Left lobe of liver (tissue), 2 donors: Measurements from ENCODE around the gene NSD1. TPM values are rescaled to one million over a fixed set of nuclear protein-coding genes. Genes with fewer than 3 reads are reported as not detected.
A peak's percentile ranks its signal among the peaks of the same experiment; 100 is the strongest.

Experiments
- ATAC-seq: fragments of 200-7000 bp; cut with Tn5 transposase; one replicate; pipeline ENCODE4 v1.9.1; 2020; ENCODE audit warnings: mild to moderate bottlenecking, moderate library complexity
- DNase-seq: peaks from one replicate; pipeline ENCODE4 v3.0.0-alpha.2; 2020; ENCODE audit warnings: low spot score
- total RNA-seq: library from RNA; stranded (reverse); gene quantifications from one replicate; pipeline ENCODE4 v1.2.1, GENCODE V29; 2021
- donor health status: DM: no; HTN: no; CAD: no; lungs with moderate emphysema.
- donor health status: DM: no; HTN: yes; CAD: no.

Gene NSD1, protein sequence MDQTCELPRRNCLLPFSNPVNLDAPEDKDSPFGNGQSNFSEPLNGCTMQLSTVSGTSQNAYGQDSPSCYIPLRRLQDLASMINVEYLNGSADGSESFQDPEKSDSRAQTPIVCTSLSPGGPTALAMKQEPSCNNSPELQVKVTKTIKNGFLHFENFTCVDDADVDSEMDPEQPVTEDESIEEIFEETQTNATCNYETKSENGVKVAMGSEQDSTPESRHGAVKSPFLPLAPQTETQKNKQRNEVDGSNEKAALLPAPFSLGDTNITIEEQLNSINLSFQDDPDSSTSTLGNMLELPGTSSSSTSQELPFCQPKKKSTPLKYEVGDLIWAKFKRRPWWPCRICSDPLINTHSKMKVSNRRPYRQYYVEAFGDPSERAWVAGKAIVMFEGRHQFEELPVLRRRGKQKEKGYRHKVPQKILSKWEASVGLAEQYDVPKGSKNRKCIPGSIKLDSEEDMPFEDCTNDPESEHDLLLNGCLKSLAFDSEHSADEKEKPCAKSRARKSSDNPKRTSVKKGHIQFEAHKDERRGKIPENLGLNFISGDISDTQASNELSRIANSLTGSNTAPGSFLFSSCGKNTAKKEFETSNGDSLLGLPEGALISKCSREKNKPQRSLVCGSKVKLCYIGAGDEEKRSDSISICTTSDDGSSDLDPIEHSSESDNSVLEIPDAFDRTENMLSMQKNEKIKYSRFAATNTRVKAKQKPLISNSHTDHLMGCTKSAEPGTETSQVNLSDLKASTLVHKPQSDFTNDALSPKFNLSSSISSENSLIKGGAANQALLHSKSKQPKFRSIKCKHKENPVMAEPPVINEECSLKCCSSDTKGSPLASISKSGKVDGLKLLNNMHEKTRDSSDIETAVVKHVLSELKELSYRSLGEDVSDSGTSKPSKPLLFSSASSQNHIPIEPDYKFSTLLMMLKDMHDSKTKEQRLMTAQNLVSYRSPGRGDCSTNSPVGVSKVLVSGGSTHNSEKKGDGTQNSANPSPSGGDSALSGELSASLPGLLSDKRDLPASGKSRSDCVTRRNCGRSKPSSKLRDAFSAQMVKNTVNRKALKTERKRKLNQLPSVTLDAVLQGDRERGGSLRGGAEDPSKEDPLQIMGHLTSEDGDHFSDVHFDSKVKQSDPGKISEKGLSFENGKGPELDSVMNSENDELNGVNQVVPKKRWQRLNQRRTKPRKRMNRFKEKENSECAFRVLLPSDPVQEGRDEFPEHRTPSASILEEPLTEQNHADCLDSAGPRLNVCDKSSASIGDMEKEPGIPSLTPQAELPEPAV (N-terminal part only)
- 30.4 TPM for total RNA-seq

DNA sequence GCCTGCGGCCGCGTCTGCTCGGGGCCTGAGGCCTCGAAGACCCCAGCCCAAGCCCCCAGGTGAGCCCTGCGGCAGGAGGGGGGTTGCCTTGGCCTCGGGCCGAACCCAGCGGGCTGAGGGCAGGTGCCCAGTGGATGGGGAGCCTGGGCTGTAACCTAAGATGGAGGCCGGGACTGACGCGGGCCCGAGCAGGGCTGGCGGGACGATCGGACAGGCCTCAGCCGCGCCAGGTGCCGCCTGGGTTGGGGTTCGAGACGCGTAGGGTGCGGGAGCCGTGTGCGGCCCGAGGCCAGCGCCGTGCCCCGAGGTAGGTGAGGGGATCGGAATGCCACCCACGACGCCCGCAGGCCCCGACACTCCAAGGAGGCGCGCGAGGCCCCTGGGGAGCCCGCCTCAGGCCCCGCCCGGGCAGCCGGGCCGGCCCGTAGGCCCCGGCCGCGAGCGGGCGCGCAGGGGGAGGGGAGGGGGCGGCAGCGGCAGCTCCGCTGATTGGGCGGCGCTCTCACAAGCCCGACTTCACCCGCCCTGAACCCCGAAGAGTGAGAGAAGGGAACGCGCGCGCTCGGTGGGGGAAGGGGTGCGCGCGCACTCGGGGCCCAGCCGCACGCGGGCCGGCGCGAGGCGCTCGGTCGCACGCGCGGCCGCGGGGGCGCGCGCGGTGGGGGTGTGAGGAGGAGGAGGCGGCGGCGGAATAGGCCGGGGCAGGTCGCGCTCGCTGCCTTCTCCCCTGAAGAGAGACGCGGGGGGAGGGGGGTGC lies at the start of gene NSD1:
TSS of gene NSD1 (plus strand) at position 678 of the 757 bp plus-strand sequence. CDS start 1,331 bp downstream, outside the sequence.
- peak; percentile 92 for DNase-seq
- ATAC-seq = peak; percentile 80

DNA sequence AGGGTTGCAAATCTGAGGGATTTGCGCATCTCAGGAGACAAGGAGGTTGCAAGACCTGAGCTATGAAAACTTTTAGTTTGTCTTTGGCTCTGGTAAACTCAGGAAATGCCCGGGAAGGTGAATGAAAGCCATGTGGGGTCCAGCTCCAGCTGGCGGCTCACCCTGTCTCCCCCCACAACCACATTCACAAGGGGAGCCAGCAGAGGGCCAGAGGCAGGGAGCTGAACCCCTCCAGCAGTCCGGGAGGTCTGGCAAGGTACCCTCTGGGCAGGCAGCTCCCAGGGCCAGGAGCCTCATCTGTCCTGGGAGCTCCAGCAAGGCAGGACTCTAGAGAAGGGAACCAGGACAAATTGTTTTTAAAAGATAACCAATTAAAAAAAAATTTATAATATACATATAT lies 49.4 kb upstream of the NSD1 start:
- ATAC-seq = no peak

DNA sequence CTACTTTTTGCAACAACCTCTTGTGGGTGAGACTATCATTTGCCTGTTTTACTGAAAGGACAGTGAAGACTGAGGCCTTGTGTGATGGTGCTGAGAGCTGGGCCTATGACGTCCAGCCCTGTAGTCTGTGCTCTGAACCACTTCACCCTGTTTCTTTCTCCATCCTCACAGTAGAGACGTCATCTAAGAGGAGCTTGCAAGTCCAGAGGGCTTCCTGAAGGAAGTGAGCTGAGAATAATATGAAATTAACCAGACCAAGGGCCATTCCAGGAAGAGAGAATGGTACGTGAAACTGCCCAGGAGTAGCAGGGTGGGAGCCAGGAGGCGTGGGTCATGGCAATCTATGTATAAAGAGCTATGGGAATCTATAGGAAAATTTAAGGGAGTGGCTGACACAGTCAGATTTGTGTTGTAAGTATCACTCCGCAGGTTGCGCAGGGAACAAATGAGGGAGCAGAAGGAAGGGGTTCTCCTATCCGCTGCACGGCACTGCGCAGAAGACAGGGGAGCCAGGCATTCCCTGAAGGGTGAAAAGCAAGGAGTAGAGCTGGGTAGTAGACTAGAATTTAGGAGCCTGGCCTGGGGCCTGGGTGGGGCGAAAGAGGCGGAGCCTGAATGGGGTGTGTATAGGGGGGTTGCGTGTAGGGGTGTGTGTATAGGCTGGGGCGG lies 47.5 kb upstream of the NSD1 start:
- DNase-seq (no peak), ATAC-seq (no peak)

More for the DNA sequence above, 49.4 kb upstream of the NSD1 start:
- no peak for DNase-seq

DNA sequence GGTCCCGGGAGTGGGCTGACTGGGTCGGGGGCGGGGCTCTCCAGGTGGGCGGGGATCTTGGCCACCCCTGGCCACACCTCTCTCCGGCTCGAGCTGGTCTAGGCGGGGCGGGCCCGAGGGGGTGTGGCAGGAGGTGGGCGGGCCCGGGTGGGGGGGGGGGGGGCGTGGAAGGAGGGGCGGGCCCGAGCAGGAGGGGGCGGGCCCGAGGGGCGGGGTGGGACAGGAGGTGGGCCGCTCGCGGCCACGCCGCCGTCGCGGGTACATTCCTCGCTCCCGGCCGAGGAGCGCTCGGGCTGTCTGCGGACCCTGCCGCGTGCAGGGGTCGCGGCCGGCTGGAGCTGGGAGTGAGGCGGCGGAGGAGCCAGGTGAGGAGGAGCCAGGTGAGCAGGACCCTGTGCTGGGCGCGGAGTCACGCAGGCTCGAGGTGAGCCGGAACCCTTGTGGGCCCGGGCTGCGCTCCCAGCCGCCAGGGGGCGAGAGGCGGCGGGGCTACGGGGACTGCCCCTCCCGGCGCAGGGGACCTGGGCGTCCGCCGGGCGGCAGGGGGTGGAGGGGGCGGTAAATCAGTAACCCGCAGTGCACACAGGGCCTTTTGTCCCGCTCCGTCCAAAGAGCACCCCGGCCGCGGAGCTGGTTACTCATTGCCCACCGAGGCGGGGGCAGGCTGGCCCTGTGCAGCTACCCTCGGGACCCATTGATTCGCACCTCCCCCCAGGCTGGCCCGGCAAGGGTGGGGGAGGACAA lies 46.7 kb upstream of the NSD1 start, which contains the start of gene FGFR4:
TSS of gene FGFR4 (plus strand) at position 262 of the 744 bp plus-strand sequence. CDS start 2,688 bp downstream, outside the sequence.
- ATAC-seq (peak; percentile 84), DNase-seq (peak; percentile 98)

DNA sequence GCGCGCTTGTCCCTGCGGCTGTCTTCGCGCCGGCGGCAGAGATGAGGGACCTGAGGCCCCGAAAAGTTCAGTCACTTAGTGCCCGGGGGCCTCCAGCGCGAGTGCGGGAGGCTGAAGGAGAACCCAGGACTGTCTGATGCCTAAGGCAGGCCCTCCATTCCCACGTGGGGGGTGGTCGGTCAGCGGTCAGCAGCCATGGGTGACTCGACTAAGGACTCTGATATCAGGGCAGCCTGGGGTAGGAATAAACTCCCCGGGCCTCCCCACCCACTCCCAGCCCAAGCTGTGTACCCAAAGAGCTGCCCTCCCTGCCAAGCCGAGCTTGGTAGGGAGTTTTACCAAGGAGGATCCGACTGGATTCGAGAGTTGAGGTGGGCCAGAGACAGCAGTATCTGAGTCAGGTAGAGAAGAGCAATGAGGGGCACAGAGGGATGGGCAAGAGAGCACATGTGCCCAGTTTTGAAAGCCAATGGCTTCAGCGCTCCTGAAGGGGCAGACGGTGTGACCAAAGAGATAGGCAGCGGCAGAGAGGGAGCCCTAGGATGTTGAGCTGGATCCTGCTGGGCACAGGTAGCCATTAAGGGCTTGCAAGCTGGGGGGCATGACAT lies 46.1 kb upstream of the NSD1 start:
- DNase-seq (no peak), ATAC-seq (peak; percentile 1)

DNA sequence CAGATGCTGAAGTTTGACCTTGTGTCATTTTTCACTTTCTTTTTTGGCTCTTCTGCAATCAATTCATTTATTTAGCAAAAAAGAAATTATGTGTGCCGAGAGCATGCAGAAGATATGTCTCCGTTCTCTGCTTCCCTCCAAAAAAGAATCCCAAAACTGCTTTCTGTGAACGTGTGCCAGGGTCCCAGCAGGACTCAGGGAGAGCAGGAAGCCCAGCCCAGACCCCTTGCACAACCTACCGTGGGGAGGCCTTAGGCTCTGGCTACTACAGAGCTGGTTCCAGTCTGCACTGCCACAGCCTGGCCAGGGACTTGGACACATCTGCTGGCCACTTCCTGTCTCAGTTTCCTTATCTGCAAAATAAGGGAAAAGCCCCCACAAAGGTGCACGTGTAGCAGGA lies 44.4 kb upstream of the NSD1 start:
- DNase-seq (no peak), ATAC-seq (no peak)

DNA sequence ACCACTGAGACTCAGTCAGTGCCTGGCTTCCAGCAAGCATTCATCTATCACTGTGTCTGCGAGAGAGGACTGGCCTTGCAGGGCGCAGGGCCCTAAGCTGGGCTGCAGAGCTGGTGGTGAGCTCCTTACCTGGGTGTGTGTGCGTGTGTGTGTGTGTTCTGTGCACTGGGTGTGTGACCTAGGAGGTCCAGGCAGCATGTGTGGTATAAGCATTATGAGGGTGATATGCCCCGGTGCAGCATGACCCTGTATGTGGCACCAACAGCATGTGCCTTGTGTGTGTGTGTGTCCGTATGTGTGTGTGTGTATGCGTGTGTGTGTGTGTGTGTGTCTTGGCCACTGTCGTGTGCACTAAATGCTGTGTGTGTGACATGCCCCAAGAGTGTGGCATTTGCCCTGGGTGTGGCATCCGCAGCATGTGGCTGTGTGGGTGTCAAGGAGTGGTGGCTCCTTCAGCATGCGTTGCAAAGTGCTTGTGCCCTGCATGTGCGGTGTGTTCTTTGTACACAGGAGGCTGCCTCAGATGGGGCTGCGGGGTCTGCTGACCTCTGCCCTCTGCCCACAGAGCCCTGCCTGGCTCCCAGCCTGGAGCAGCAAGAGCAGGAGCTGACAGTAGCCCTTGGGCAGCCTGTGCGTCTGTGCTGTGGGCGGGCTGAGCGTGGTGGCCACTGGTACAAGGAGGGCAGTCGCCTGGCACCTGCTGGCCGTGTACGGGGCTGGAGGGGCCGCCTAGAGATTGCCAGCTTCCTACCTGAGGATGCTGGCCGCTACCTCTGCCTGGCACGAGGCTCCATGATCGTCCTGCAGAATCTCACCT lies 43.5 kb upstream of the NSD1 start:
- ATAC-seq (no peak), DNase-seq (no peak)

DNA sequence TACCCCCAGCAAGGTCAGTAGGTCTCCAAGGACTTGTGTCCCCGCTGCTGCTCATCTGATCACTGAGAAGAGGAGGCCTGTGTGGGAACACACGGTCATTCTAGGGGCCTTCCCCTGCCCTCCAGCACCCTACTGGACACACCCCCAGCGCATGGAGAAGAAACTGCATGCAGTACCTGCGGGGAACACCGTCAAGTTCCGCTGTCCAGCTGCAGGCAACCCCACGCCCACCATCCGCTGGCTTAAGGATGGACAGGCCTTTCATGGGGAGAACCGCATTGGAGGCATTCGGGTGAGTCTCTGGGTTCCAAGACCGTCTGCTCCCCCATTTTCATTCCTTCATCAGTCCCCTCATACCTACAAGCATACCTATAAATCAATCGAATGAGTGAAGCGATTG lies 42.8 kb upstream of the NSD1 start:
- ATAC-seq = no peak

DNA sequence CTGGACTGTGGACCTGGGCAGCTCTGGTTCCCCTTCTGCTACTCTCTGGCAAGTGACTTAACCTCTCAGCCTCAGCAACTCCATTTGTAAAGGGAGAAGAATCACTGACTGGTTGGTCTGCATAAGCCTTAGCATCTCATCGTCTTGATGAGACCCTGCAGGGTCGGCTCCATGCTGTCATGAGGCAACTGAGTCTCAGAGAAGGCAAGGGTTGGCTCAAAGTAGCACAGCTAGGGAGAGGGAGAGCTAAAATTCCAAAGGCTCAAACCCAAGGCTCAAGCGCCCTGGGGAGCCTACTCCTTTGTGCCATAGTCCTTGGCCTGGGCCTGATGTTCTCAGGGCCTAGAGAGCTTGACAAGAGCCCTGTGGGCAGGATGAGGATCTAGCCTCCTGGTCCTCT lies 42.3 kb upstream of the NSD1 start:
- ATAC-seq = no peak
- DNase-seq = no peak

More for the DNA sequence above, 42.8 kb upstream of the NSD1 start:
- no peak for DNase-seq

DNA sequence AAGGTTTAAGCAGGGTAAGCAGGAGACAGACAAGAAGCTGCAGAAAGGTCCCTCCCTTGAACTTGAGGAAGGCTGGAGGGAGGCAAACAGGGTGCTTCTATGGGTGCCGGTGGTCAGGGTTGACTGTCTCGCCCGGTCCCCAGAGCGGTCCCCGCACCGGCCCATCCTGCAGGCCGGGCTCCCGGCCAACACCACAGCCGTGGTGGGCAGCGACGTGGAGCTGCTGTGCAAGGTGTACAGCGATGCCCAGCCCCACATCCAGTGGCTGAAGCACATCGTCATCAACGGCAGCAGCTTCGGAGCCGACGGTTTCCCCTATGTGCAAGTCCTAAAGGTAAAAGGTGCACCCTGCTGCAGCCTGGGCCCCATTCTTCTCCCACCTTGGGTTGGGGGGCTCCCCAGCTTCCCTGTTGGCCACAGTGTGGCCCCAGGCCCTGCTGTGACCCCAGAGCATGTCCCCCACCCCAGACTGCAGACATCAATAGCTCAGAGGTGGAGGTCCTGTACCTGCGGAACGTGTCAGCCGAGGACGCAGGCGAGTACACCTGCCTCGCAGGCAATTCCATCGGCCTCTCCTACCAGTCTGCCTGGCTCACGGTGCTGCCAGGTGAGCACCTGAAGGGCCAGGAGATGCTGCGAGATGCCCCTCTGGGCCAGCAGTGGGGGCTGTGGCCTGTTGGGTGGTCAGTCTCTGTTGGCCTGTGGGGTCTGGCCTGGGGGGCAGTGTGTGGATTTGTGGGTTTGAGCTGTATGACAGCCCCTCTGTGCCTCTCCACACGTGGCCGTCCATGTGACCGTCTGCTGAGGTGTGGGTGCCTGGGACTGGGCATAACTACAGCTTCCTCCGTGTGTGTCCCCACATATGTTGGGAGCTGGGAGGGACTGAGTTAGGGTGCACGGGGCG lies 41.1 kb upstream of the NSD1 start:
- no peak for ATAC-seq

DNA sequence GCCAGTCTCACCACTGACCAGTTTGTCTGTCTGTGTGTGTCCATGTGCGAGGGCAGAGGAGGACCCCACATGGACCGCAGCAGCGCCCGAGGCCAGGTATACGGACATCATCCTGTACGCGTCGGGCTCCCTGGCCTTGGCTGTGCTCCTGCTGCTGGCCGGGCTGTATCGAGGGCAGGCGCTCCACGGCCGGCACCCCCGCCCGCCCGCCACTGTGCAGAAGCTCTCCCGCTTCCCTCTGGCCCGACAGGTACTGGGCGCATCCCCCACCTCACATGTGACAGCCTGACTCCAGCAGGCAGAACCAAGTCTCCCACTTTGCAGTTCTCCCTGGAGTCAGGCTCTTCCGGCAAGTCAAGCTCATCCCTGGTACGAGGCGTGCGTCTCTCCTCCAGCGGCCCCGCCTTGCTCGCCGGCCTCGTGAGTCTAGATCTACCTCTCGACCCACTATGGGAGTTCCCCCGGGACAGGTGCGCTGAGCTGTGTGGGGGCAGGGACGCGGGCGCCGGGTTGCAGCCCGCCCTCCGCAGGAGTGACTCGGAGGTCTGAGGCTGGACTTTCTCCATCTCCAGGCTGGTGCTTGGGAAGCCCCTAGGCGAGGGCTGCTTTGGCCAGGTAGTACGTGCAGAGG lies 40.4 kb upstream of the NSD1 start:
- ATAC-seq (no peak), DNase-seq (no peak)

More for the DNA sequence above, 41.1 kb upstream of the NSD1 start:
- no peak for DNase-seq

DNA sequence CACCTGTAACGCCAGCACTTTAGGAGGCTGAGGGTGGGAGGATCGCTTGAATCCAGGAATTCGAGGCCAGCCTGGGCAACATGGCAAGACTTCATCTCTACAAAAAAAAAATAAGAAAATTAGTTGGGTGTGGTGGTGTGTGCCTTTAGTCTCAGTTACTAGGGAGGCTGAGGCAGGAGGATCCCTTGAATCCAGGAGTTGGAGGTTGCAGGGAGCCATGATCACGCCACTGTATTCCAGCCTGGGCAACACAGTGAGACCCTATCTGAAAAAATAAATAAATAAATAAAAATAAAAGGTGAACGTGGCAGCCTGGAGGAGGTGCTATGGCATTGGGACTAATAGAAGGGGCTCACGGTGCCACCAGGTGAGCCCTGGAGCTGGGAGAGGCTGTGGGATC lies 39.8 kb upstream of the NSD1 start:
- DNase-seq = no peak
- ATAC-seq = no peak

DNA sequence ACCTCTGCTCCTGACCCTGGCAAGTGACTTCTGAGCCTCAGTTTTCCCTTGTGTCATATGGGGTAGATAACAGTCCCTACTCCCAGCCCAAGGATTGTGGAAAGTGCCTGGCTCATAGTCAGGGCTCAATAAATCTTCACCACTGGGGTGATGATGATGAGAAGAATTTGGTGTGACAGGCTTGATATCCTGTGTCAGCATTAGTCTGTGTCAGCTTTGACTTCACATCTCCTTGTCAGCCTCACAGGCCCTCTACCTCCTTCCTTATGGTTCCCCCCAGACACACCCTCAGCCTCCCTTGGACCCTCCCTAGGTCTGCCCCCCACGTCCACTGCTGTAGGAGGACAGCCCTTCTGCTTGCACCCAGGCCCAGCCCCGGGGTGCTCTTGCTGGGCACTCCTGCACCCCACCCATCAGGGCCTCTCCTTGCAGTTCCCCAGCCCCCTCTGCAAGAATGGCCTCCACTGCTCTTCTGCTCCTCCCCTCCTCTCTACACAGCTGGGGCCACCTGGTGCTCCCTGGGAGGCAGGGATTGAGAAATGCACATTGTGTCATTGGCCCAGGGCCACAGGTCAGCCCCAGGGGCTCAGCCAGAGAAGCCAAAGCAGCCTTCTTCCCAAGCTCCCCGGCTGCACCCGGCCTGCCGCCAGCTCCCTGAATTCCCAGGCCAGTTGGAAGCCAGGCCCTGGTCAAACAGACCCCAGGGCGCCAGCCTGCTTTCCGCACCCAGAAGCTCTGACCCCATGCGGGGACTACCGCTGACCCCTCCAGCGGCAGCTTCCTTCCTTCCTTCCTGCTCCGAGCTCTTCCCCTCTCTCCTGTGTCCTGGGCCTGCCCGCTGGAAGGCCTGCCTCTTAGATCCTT lies 39.1 kb upstream of the NSD1 start:
- peak; percentile 95 for DNase-seq
- peak; percentile 80 for ATAC-seq

DNA sequence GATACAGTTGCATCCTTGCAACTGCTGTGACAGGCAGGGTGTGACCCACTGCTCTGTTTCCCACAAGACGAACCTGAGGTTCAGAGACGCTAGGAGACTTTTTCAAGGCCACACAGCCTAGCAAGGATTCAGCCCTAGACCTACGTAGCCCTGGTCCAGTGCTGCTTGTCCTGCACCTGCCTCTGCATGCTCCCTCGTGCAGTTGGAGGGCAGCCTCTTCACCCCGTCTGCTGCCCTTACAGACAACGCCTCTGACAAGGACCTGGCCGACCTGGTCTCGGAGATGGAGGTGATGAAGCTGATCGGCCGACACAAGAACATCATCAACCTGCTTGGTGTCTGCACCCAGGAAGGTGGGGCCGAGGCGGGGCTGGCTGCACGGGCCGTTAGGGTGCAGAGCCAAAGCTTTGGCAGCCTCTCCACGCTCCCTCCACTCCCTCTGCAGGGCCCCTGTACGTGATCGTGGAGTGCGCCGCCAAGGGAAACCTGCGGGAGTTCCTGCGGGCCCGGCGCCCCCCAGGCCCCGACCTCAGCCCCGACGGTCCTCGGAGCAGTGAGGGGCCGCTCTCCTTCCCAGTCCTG lies 38.4 kb upstream of the NSD1 start:
- no peak for DNase-seq
- ATAC-seq = no peak
